Measurements from ENCODE around the gene KLHDC7B. TPM values are rescaled to one million over a fixed set of nuclear protein-coding genes. Genes with fewer than 3 reads are reported as not detected.

The KLHDC7B gene
- total and polyA plus RNA-seq, 2 donors (not counting 3 experiments of a cell fraction or from before 2014, with no cell fraction given), result not detected

DNA sequence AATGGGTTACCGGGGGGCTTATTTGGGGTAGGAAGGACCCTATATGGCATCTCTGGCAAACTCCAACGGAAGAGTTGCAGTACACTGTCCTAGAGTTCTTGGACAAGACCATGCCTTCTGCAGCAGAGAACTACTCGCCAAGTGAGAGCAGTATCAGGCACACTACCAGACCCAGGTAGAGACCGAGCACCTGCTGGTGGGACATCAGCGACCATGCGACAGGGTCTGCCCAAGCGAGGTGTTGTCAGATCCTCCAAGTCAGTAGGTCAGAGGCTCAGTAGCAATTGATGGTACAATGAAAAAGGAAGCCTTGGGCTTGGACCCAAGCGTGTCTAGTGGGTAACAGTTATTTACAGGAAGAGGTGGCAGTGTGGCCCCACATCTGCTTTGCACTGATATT, 40.1 kb downstream of the KLHDC7B start:
- H3K4me1 ChIP-seq (ENCODE audit: control insufficient read depth, extremely low read depth, insufficient read depth, low read length), result peaks cover 13% of the 10 kb centered on the region
- intact Hi-C loops (cut with micrococcal nuclease), result no loop called here
- CTCF ChIA-PET, result no interaction called here
- TF ChIP-seq CTCF (IDR thresholded peaks at IDR 0.05; ENCODE audit: extremely low read depth in 1 of 2, insufficient read depth in 1 of 2, low read depth in 1 of 2, low read length in 2 of 2) (no peak), JUN (IDR thresholded peaks at IDR 0.05; ENCODE audit: borderline replicate concordance, insufficient read depth, insufficient read length, low read depth) (no peak), FOS (IDR thresholded peaks at IDR 0.05; ENCODE audit: borderline replicate concordance, insufficient read depth, low read length) (no peak), EZH2 (IDR thresholded peaks at IDR 0.05; ENCODE audit: borderline replicate concordance, low read depth, low read length, severe bottlenecking) (no peak), GATA2 (IDR thresholded peaks at IDR 0.05; ENCODE audit: insufficient read depth, insufficient read length, low read depth, low read length) (no peak), POLR2AphosphoS5 (IDR thresholded peaks at IDR 0.05; ENCODE audit: insufficient read depth, low read depth, low read length) (no peak), MYC (IDR thresholded peaks at IDR 0.05; ENCODE audit: low read depth, low read length) (no peak), POLR2A (IDR thresholded peaks at IDR 0.05; ENCODE audit: low read depth, low read length) (no peak)
- TF ChIP-seq, protein P1, sequence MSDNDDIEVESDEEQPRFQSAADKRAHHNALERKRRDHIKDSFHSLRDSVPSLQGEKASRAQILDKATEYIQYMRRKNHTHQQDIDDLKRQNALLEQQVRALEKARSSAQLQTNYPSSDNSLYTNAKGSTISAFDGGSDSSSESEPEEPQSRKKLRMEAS (IDR thresholded peaks at IDR 0.05; ENCODE audit: insufficient read depth, insufficient read length), result no peak
- no peaks in the 10 kb centered on the region for H3K9me3 ChIP-seq (replicated peaks; ENCODE audit: control insufficient read depth, insufficient read depth, low read length)
- peaks cover 8% of the 10 kb centered on the region for H3K79me2 ChIP-seq (ENCODE audit: control insufficient read depth, insufficient read depth, low read length)
- no peaks in the 10 kb centered on the region for H3K36me3 ChIP-seq (ENCODE audit: control insufficient read depth in 2 of 2, extremely low read depth in 1 of 2, insufficient read depth in 2 of 2, low read length in 2 of 2)
- no peaks in the 10 kb centered on the region for H3K9me1 ChIP-seq (replicated peaks; ENCODE audit: control insufficient read depth, extremely low read depth, insufficient read depth, low read length)
- BruUV-seq (replicated peaks), result no TSS peak
- H3K4me2 ChIP-seq (ENCODE audit: insufficient read depth, low read length), result no peak overlapping the region
- H4K20me1 ChIP-seq (replicated peaks; ENCODE audit: control insufficient read depth, extremely low read depth, insufficient read depth, low read length), result no peaks in the 10 kb centered on the region
- no peak for DNase-seq (ENCODE audit: low read depth, low spot score)
- H3K27me3 ChIP-seq (ENCODE audit: control insufficient read depth in 2 of 2, insufficient read depth in 2 of 2, low read length in 2 of 2), result peaks cover 7 to 9% of the 10 kb centered on the region in 2 experiments
- H3K4me3 ChIP-seq (replicated peaks in 1 of 3; ENCODE audit: insufficient read depth in 1 of 3, low read depth in 1 of 3, low read length in 3 of 3), result no peak overlapping the region
- dilution Hi-C loops (cut with MboI; ENCODE audit: extremely low pct_ligation_motif_present, low sequenced_read_pairs), result no loop called here
- no peak overlapping the region for H3K27ac ChIP-seq (ENCODE audit: insufficient read depth, low read depth, low read length)
- POLR2A ChIA-PET, result no interaction called here
- no peak overlapping the region for H2AFZ ChIP-seq (ENCODE audit: low read depth, low read length)
- H3K9ac ChIP-seq (replicated peaks; ENCODE audit: extremely low read depth, insufficient read depth, low read length), result no peak overlapping the region
- no peak for FAIRE-seq

All from endothelial cell of umbilical vein (primary cell).